C4-2B (cell line): ENCODE results near the gene FOXJ3.

Experiments used
- ZFX ChIP-seq: fragments of 450-650 bp; IDR thresholded peaks from 2 replicates; pipeline ENCODE4 v1.6.1; 2017
- TF ChIP-seq, protein P1 (sequence below): fragments of 450-650 bp; conservative IDR thresholded peaks from 2 replicates; pipeline ENCODE4 v1.5.1; 2017; ENCODE audit warnings: mild to moderate bottlenecking

DNA sequence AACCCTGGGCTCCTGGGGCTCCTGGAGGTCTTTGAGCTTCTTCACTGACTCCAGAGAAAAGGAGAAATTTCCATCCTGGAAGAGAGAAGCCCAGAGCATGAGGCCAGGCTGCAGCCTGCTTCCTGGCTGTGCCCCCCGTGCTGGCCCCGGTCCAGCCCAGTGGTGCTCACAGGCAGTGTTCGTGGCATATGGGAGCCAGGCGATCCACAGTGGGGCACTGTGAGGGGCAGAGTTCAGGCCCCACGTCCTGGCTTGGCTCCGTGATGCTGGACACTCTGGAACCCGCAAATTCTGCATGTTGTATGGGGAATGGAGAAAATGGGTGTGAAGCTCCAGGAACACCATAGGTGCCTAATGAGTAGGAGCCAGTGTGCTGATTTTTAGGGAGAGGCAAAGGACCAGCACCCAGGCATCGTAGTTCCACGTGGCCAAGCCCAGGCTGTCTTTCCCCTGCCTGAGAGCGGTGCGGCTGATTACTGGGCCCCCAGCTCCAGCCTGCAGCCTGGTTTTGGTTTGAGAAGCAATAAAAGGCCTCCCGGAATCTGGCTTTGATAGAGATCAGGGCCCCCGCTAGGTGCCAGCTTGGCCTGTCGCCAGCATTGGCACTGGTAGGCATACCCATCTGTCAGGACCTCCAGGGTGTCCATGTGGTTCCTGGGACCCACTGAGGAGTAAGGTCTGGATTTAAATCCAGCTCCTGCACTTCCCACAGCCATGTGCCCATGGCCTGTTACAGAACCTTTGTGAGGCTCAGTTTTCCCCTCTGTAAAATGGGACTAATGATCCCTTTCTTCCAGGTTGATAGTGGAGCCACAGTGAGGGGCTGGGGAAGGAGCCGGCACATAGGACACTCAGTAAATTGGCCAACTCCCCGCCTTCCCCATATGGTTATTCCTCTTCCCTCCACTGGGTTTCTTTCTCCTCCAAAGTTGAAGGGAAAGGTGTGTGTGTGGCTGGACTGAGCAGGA, 171.2 kb downstream of the FOXJ3 start:
- TF ChIP-seq, protein P1, sequence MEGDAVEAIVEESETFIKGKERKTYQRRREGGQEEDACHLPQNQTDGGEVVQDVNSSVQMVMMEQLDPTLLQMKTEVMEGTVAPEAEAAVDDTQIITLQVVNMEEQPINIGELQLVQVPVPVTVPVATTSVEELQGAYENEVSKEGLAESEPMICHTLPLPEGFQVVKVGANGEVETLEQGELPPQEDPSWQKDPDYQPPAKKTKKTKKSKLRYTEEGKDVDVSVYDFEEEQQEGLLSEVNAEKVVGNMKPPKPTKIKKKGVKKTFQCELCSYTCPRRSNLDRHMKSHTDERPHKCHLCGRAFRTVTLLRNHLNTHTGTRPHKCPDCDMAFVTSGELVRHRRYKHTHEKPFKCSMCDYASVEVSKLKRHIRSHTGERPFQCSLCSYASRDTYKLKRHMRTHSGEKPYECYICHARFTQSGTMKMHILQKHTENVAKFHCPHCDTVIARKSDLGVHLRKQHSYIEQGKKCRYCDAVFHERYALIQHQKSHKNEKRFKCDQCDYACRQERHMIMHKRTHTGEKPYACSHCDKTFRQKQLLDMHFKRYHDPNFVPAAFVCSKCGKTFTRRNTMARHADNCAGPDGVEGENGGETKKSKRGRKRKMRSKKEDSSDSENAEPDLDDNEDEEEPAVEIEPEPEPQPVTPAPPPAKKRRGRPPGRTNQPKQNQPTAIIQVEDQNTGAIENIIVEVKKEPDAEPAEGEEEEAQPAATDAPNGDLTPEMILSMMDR, result no peak
- TF ChIP-seq ZFX, result no peak
